ENCODE measurements around the gene ZNF91. TPM values are rescaled to one million over a fixed set of nuclear protein-coding genes. Genes with fewer than 3 reads are reported as not detected.

The ZNF91 gene
- total and polyA plus RNA-seq, 10 of the 15 experiments (the other 5 are each of a cell fraction or from before 2014, with no cell fraction given): 4.6 to 31.1 (median 11.3) TPM

- DNase-seq (ENCODE audit: low read depth, low spot score): no peak
- no peaks in the 10 kb centered on the region for H4K20me1 ChIP-seq (ENCODE audit: control insufficient read depth, insufficient read depth)
- in situ Hi-C loops (cut with MboI) (no loop called here), intact Hi-C loops (cut with micrococcal nuclease; ENCODE audit: unreplicated experiment) (no loop called here)
- H3K4me3 ChIP-seq: no peak overlapping the region
- 38% methylated on average over 3 of the region's 3 CpGs for WGBS (ENCODE audit: insufficient coverage, insufficient replicate concordance, low lambda C conversion rate, missing lambda C conversion rate)
- no peak for ATAC-seq
- no peaks in the 10 kb centered on the region for H3K79me2 ChIP-seq (ENCODE audit: control insufficient read depth, insufficient read depth, low read length)
- H3K4me1 ChIP-seq (ENCODE audit: control insufficient read depth, insufficient read depth, low read length): no peaks in the 10 kb centered on the region
- POLR2A ChIA-PET: no interaction called here
- CTCF ChIA-PET: no interaction called here
- H3K27ac ChIP-seq (ENCODE audit: control insufficient read depth, insufficient read depth): no peak overlapping the region
- no peak overlapping the region for H3K9ac ChIP-seq (ENCODE audit: control insufficient read depth, insufficient read depth, low read length)
- H3K36me3 ChIP-seq (ENCODE audit: control insufficient read depth in 2 of 2, insufficient read depth in 2 of 2, low read length in 1 of 2): no peaks in the 10 kb centered on the region
- H3K4me2 ChIP-seq (ENCODE audit: control insufficient read depth, insufficient read depth): no peak overlapping the region
- no peak for FAIRE-seq
- SMC1A ChIA-PET (ENCODE audit: uncharacterized antibody, unreplicated experiment): no interaction called here
- no peak overlapping the region for H2AFZ ChIP-seq (ENCODE audit: control insufficient read depth, low read depth, low read length)
- no TSS peak for BruUV-seq (replicated peaks)
- TF ChIP-seq SREBF2 (IDR thresholded peaks at IDR 0.05; ENCODE audit: low read length): no peak
- no peak for TF ChIP-seq YY1 (IDR thresholded peaks at IDR 0.05; ENCODE audit: low read depth, low read length)
- no peak for TF ChIP-seq SMAD1 (IDR thresholded peaks at IDR 0.05; ENCODE audit: low read depth, partially characterized antibody)
- TF ChIP-seq CTCF (IDR thresholded peaks at IDR 0.05 in 2 of 3, conservative IDR thresholded peaks at IDR 0.05 in 1 of 3; ENCODE audit: control insufficient read depth in 2 of 3, extremely low read depth in 1 of 3, insufficient read depth in 1 of 3, low read depth in 3 of 3, low read length in 3 of 3): no peak
- TF ChIP-seq MEF2A (IDR thresholded peaks at IDR 0.05; ENCODE audit: insufficient read depth, low read depth, low read length): no peak
- TF ChIP-seq RB1 (IDR thresholded peaks at IDR 0.05; ENCODE audit: borderline replicate concordance): no peak
- no peak for TF ChIP-seq NR2C2 (IDR thresholded peaks at IDR 0.05; ENCODE audit: borderline replicate concordance, control insufficient read depth, insufficient read length, low read depth)
- TF ChIP-seq BCLAF1 (IDR thresholded peaks at IDR 0.05): no peak
- no peak for TF ChIP-seq CHD2 (IDR thresholded peaks at IDR 0.05; ENCODE audit: borderline replicate concordance, low read depth, low read length)
- TF ChIP-seq SIX5 (IDR thresholded peaks at IDR 0.05; ENCODE audit: low read depth, low read length, severe bottlenecking): no peak
- H3K27me3 ChIP-seq (replicated peaks in 1 of 2; ENCODE audit: control insufficient read depth in 2 of 2, insufficient read depth in 2 of 2, low read length in 1 of 2): no peaks in the 10 kb centered on the region
- RAD21 ChIA-PET (ENCODE audit: unreplicated experiment): no interaction called here
- H3K9me3 ChIP-seq (replicated peaks; ENCODE audit: control insufficient read depth, insufficient read depth, low read length): no peaks in the 10 kb centered on the region; the same call in 2 of the 3 replicates
These were observed 83.7 kb downstream of the ZNF91 start for GRCh38 chr19:23311551-23311950.
